Right lobe of liver (tissue), 6 donors: ENCODE measurements around the gene TMEM200A. TPM values are rescaled to one million over a fixed set of nuclear protein-coding genes. Genes with fewer than 3 reads are reported as not detected.

Experiments used
- ATAC-seq, 4 donors: fragments of 200-7000 bp; cut with Tn5 transposase; one replicate each; pipeline ENCODE4 v1.9.1; 2020; ENCODE audit warnings: mild to moderate bottlenecking in 4 of 4, moderate library complexity in 4 of 4
- DNase-seq, 3 donors: peaks; one replicate each; pipeline ENCODE4 v3.0.0-alpha.2; 2020
- H3K27ac ChIP-seq, 3 donors: fragments of 200-600 bp; one replicate each; pipeline ENCODE4 v1.8.0; 2022
- H3K27me3 ChIP-seq, 2 donors: fragments of 200-600 bp; one replicate each; pipeline ENCODE4 v1.8.0; 2022
- H3K36me3 ChIP-seq, 4 donors: fragments of 200-600 bp; sonication (generic) in 1 of 4; one replicate each; pipeline versions ENCODE4 v1.5.1 to v1.8.0; 2017 to 2022; ENCODE audit warnings: control low read depth in 1 of 4
- H3K4me1 ChIP-seq, 4 donors: fragments of 200-600 bp; sonication (generic) in 1 of 4; one replicate each; pipeline versions ENCODE4 v1.5.1 to v1.8.0; 2017 to 2022; ENCODE audit warnings: control low read depth in 1 of 4
- H3K4me3 ChIP-seq, 3 donors: fragments of 200-600 bp; one replicate each; pipeline ENCODE4 v1.8.0; 2022
- H3K9me3 ChIP-seq, 4 donors: fragments of 200-600 bp; sonication (generic) in 1 of 4; one replicate each; pipeline versions ENCODE4 v1.5.1 to v1.8.0; 2017 to 2022; ENCODE audit warnings: control low read depth in 1 of 4
- CTCF ChIP-seq, 4 donors: fragments of 200-600 bp in 3 of 4; fragments of 450-650 bp in 1 of 4; IDR thresholded peaks; one replicate each; pipeline versions ENCODE4 v1.5.1 to v1.8.0; 2016 to 2022; ENCODE audit warnings: antibody characterized with exemption in 4 of 4, mild to moderate bottlenecking in 2 of 4
- POLR2A ChIP-seq: fragments of 450-650 bp; IDR thresholded peaks from one replicate; pipeline ENCODE4 v1.6.1; 2017; ENCODE audit warnings: antibody characterized with exemption, mild to moderate bottlenecking
- WGBS: methylation state at CpG from one replicate; pipeline ENCODE4 v1.1.6; 2018; ENCODE audit warnings: low coverage, low lambda C conversion rate; ENCODE audit not compliant: insufficient coverage; ENCODE audit errors: missing lambda C conversion rate; 5-methylcytosine and 5-hydroxymethylcytosine counted together
- intact Hi-C, 2 donors: fragments of 100-400 bp; cut with DNase I; formaldehyde crosslinking; loops; one replicate each; pipeline versions ENCODE4 v1.11.2 to v1.14.1; 2022
- total RNA-seq, 6 experiments: library from RNA; depleted of rRNA in 2 of 6; stranded (reverse); fragments of >200 nt in 2 of 6; fragmentation: NEBNext Ultra II Directional in 3 of 6; extraction: Animal tissue kit (Norgen Biotek cat#: 25700) in 3 of 6; gene quantifications; one replicate each; pipeline versions ENCODE4 v1.1.0 to v1.2.4, GENCODE V29; 2016 to 2023
- donor health status: DM: no; HTN: yes; CAD: no.
- donor health status: DM: no; HTN: no; CAD: no.
- donor health status: DM: no; HTN: no; CAD: no.
- donor health status: DM: no; HTN: yes; CAD: no.
- donor health status: DM: no; HTN: yes; CAD: no.

Gene TMEM200A
- total RNA-seq, 6 experiments from 2014 or later: 0.18 to 1.5 (median 0.31) TPM; not detected in 3

- H3K9me3 ChIP-seq: no peaks in the 10 kb centered on the region
- WGBS: 46% methylated on average over 3 of the region's 3 CpGs
- ATAC-seq (no peak), DNase-seq (no peak)
- H3K27me3 ChIP-seq: no peaks in the 10 kb centered on the region
- no peaks in the 10 kb centered on the region for H3K4me1 ChIP-seq
- no peaks in the 10 kb centered on the region for H3K36me3 ChIP-seq
- H3K27ac ChIP-seq: no peak overlapping the region
- no peak for TF ChIP-seq CTCF (IDR thresholded peaks at IDR 0.05)
- TF ChIP-seq POLR2A: no peak
- intact Hi-C loops: no loop called here
- no peak overlapping the region for H3K4me3 ChIP-seq
Observed at GRCh38 chr6:130407032-130407431, 41.2 kb downstream of the TMEM200A start.

- Histone ChIP-seq H3K27ac (no peak overlapping the region), H3K9me3 (no peaks in the 10 kb centered on the region), H3K36me3 (no peaks in the 10 kb centered on the region), H3K4me3 (no peak overlapping the region), H3K27me3 (no peaks in the 10 kb centered on the region), H3K4me1 (no peaks in the 10 kb centered on the region)
- no peak for TF ChIP-seq POLR2A
- ATAC-seq (no peak), DNase-seq (no peak)
- intact Hi-C loops: no loop called here
- WGBS: 23% methylated on average over 2 of the region's 2 CpGs
Observed at GRCh38 chr6:130409418-130410100, 43.7 kb downstream of the TMEM200A start.

- Histone ChIP-seq H3K4me1 (no peaks in the 10 kb centered on the region), H3K36me3 (no peaks in the 10 kb centered on the region), H3K27ac (no peak overlapping the region), H3K9me3 (no peaks in the 10 kb centered on the region), H3K4me3 (no peak overlapping the region), H3K27me3 (no peaks in the 10 kb centered on the region)
- intact Hi-C loops: no loop called here
- ATAC-seq: no peak
- 59% methylated on average over 2 of the region's 2 CpGs for WGBS
- TF ChIP-seq CTCF (IDR thresholded peaks at IDR 0.05): no peak
- TF ChIP-seq POLR2A: no peak
- DNase-seq: no peak
Observed at GRCh38 chr6:130411481-130411880, 45.7 kb downstream of the TMEM200A start.

DNA sequence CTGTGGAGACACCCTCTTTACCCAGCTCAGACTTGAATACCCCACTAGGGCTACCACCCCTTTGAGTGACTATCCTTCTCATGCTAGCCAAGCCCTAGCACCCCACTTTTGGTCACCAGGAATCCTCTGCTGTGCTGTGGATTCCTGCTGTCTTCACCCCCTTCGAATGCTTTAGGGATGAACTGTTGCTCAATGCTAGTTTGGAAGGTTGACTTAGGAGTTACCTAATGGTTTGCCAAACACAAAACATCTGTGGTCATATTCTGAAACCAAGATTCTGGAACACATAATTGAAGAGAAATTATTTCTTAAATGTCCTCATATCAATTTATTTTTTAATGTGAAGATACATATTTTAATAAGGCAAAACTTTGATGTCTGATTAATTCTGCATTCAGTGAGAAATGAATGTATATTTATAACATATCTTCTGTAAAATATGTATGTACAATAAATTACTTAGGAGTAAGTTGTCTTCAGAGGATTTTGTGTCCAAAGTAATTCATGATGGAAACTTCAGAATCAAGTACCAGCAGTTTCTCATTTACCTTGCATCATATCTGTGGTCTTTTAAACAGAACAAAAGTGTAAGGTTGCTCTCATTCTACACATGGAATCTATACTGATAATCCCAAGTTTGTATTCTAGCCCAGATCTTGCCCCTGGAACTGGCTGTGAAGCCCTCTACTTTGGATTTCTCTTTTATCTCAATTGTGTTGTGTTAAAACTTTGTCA, 46.9 kb downstream of the TMEM200A start:
- no peaks in the 10 kb centered on the region for H3K4me1 ChIP-seq
- WGBS: 29% methylated on average over 1 of the region's 1 CpG
- intact Hi-C loops: no loop called here

DNA sequence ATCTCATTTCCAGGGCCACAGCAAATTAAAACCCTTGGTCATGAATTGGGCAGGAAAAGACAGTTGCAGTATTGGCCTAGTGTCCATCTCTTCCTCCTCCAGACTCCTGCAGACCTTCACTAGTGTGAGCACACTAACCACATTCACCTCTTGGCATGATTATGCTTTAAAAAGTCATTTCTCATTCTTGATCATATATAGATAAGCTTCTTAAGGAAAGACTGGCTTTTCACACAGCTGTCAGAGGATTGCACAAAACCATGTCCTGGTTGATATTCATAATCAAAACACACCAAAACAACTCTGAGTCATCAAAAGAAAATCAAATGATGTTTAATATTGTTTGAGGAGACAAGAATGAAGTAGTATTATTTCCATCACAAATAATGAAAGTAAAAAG, 52.1 kb downstream of the TMEM200A start:
- Histone ChIP-seq H3K27me3 (no peaks in the 10 kb centered on the region), H3K27ac (no peak overlapping the region), H3K9me3 (no peaks in the 10 kb centered on the region), H3K4me1 (no peaks in the 10 kb centered on the region), H3K36me3 (no peaks in the 10 kb centered on the region), H3K4me3 (no peak overlapping the region)
- DNase-seq: no peak
- TF ChIP-seq POLR2A (no peak), CTCF (IDR thresholded peaks at IDR 0.05) (no peak)
- no peak for ATAC-seq
- intact Hi-C loops: no loop called here

More for the DNA sequence above, 46.9 kb downstream of the TMEM200A start:
- Histone ChIP-seq H3K27ac (no peak overlapping the region), H3K9me3 (no peaks in the 10 kb centered on the region), H3K36me3 (no peaks in the 10 kb centered on the region), H3K27me3 (no peaks in the 10 kb centered on the region), H3K4me3 (no peak overlapping the region)
- no peak for TF ChIP-seq POLR2A
- DNase-seq: no peak
- ATAC-seq: peak in 1 of 4 donors; percentile 21
